C1 segment of cervical spinal cord (tissue), 14 donors: ENCODE data around the gene ICE1.
"Not testable (repeated sequence)": the region's sequence is repeated elsewhere in the genome, so short reads cannot be mapped to it uniquely, and the experiment has no call there.

Experiments
- DNase-seq, 14 donors: peaks; one replicate each; lab custom pipeline; 2025; lab: John Stamatoyannopoulos, UW

Gene ICE1

DNA sequence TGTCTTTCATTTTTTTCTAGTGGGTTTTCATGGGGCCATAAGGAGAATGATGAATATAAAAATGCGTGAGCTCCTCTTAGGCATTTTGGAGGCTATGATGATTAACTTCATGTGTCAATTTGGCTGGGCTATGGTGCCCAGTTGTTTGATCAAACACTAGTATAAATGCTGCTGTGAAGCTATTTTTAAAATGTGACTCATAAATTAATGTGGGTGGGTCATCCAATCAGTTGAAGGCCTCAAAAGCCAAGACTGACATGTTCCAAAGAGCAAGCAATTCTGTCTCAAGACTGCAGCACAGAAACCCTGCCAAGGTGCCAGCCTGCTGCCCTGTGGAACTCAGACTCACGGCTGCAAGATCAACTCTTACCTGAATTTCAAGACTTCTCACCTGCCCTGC, 24.4 kb upstream of the ICE1 start:
- no peak for DNase-seq

DNA sequence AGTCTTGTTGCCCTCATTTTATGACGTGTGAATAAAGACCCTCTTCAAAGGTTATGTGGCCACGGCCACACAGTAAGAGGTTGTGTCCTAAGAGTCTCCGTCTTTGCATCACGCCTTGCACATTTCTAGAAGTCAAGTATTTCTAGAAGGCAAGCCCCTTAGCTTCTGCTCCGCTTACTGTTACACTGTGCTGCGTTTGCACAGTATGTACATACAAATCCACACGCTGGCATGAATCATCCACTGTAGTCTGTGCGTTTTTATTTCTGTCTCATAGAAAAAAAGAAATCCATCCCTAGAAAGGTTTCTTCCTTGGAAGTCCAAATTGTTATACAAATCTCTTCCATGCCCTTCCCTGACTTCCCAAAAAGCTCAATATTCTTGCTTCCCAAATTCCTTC, 21.4 kb upstream of the ICE1 start:
- DNase-seq, result no peak

GRCh38 chr5:5403741-5404140, 18.7 kb upstream of the ICE1 start:
- DNase-seq, result no peak

- DNase-seq, result peak in 1 of 14 donors; percentile 39
These were observed 18.1 kb upstream of the ICE1 start for GRCh38 chr5:5404381-5404780.

- DNase-seq, result no peak
These were observed 17.0 kb upstream of the ICE1 start for GRCh38 chr5:5405441-5405840.

- no peak for DNase-seq
These were observed 14.6 kb upstream of the ICE1 start for GRCh38 chr5:5407924-5408323.

DNA sequence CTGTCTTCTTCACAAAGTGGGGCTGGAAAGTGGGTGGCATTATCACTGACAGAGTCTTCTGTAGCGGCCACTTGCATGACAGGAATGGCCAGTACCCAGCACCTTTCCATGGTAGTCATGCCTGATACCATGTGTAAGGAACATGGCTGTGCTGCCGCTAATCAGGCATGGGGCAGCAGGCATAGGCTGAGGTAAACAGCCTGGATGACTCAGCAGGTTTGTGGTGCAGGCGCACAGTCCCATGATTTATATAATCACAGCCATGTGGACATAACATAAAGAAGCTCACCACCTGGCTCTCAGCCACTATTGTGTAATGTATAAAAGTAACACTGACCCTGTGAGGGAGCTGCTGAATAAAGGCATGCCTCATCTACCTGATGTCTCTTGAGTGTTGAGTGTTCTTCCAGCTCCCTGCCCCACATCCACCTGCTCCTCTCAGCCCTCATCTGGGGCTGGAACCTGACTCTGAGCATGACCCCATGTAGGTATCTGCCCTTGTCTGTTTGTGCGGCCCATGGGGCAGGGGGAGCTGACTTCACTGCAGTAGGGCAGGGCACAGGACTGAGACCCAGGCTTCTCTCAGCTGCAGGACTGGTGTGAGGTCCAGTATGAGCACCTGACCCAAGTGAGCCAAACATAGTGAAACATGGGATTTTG, 13.2 kb upstream of the ICE1 start:
- DNase-seq, result no peak

DNA sequence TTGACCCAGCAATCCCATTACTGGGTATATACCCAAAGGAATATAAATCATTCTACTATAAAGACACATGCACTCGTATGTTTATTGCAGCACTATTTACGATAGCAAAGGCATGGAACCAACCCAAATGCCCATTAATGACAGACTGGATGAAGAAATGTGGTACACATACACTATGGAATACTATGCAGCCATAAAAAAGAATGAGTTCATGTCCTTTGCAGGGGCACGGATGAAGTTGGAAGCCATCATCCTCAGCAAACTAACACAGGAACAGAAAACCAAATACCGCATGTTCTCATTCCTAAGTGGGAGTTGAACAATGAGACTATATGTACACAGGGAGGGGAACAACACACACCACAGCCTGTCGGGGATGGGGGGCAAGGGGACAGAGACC, 8.6 kb upstream of the ICE1 start:
- DNase-seq, result not testable (repeated sequence)

GRCh38 chr5:5414999-5415398, 7.5 kb upstream of the ICE1 start:
- no peak for DNase-seq

GRCh38 chr5:5416733-5417132, 5.7 kb upstream of the ICE1 start:
- DNase-seq, result no peak

DNA sequence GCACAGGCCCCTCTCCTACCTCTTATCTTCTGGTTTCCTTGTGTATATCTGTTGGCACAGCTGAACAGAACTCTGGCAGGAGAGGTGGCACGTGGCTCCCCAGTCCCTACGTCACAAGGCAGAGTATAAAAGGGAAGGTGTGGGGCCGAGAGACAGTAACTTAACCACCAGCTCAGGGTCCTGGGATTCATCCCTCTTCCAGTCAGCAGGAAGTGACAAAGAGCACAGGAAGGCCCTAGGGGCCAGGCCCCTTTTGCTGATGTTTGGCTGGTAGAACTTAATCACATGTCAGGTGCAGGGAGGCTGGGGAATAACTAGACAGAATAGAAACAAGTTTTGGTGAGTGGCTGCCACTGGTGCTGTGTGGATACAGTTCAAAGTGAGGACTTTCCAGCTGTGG, 4.5 kb upstream of the ICE1 start:
- no peak for DNase-seq

DNA sequence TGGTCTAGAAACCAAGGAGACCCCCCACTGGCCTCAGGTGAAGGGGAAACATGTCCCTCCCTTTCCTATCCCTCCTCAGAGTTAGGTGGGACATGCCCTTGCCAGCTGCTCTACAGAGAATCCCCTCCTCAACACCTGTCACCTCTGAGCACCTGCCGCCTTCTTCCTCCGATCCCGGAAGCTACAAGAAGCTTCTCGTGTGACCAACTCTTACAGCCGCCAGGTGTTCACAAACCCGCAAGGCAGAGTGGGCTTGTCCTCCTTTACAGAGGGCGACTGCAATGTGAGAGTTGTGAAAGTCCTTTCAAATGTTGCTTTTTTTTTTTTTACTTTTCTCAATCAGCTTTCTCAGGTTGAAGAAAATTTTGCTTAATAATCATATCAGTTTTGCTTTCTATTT, 3.7 kb upstream of the ICE1 start:
- DNase-seq, result no peak

DNA sequence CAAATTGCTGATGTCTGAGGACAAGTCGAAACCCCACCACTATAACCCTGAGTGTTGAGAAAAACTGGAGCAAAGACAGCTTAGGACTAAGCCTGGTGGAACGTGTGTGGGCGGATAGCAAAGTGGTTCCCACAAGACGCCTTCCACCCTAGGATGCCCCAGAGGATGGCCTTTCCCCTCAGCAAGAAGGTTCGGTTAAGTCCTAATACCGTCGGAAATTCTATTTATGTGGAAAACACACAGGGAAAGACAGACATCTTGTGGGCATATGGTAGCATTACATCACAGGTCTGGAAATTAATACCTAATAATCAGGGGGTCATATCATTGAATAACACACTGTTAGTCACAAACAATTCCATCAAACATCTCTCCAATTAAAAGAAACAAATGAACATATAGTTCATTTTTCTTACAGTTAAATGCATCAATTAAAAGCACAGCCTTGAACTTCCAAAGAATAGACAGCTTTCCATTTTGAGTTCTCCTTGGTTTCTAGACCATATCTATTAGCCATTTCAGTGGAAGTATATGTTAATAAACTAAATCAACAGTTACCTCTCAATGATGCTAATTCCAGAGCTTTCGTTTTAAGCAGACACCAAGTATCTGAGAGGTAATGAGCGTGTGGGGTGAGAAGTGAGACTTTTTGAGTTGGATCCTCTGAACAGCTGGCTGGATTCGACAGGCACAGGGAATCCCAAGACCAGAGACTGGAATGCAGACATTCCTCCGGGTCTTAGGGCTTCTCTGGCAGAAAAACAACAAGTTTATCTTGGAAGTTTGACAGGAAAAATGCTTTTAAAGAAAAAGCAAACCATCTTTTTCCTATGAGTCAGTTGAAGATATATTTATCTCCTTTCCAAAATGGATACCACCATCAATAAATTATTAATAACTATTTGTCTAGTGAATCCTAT, 2.9 kb upstream of the ICE1 start:
- DNase-seq, result peak in 2 of 14 donors; percentile 2 to 53

DNA sequence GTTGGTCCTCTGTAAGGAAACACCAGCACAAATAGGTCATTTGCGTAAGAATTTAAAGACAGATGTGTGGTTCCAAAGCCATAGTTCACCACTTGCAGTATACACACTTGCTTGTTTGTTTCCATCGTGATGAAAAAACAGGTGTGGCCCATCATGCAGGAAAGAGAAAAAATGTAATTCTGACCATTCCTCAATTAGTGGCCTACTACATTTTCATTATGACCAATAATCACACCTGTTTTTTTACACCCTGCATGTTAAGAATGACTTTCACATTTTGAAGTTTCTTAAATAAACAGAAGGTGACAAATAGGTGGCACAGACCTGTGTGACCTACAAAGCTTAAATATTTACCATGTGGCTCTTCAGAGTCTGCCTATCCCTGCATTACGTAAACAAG, 2.2 kb upstream of the ICE1 start:
- no peak for DNase-seq

- peak in 2 of 14 donors; percentile 9 to 39 for DNase-seq
These were observed 1.1 kb upstream of the ICE1 start for GRCh38 chr5:5421149-5421960.

GRCh38 chr5:5422819-5423515, 490 bp downstream of the ICE1 start:
- DNase-seq, result peak in 3 of 14 donors; percentile 7 to 58 (median 55)

GRCh38 chr5:5423586-5423985, 1.1 kb downstream of the ICE1 start:
- DNase-seq, result no peak

DNA sequence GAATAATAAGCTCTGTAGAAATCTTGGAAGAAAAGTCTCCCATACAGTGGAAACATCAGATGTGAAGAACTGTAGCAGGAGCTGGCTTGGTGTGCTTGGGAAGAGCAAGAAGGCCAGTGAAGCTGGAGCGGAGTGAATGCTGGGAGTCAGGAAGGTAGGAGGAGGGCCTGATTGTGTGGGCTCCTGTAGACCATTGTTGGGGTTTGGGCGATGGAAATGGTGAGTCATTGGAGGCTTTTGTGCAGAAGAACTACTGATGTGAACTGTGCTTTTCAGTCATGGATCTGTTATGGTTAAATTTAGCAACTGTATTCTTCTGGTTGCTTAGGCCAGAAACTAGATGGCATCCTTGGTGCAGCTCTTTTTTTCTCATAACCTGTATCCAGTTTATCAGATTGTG, 2.3 kb downstream of the ICE1 start:
- DNase-seq, result no peak

- no peak for DNase-seq
These were observed 7.7 kb downstream of the ICE1 start for GRCh38 chr5:5430136-5430535.

DNA sequence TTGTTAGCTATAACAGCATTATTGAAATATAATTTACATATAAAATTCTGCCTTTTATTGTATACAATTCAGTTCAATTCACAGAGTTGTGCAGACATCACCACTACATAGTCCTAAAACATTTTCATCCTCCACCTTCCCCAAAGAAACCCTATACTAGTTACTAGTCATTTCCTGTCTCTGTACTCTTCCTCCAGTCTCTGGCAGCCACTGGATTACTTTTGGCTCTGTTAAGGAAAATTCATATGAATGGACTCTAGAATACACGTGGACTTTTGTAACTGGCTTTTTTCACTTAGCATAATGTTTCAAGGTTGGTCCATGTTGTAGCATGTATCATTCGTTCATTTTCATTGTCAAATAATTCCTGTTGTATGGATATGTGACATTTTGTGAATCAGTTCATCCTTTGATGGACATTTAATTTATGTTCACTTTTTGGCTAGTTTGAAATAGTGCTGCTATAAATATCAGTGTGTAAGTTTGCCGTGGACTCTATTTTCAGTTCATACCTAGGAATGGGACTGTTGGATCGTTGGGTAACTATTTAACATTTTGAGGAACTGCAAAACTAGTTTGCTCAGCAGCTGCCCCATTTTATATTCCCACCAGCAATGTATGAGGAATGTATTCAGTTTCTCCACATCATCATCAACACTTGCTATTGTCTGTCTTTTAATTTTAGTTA, 9.7 kb downstream of the ICE1 start:
- DNase-seq, result no peak

DNA sequence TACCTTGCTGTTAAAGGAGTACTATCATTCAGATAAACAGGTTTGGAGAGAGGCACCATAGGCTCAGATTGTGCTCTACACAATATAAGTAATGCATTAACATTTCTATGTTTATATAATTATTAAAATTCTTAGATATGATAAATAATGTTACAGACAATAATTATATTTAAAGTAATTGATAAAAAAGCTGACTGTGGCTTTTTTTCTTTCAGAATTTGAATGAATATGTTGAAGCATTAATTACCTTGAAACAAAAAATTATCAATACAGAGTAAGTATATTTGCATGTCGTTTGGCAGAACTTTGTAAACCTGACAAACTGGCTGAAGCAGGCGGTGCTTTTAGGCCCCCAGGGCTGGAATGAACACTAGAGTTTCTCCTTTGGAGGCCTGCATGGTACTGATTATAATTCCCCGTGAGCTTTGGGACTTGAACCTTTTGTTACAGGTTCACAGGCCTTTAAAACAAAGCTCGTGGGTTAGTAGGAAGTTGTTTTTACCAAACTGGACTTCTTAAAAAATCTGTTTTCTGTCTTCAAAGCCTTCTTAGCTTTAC, 13.8 kb downstream of the ICE1 start:
- no peak for DNase-seq
